Neural cell (in vitro differentiated cells): Measurements from ENCODE around the gene KCNA2.

Experiments used
- EP300 ChIP-seq: fragments of 450-650 bp; conservative IDR thresholded peaks from 2 replicates; pipeline ENCODE4 v1.6.1; 2014; ENCODE audit warnings: antibody characterized with exemption, mild to moderate bottlenecking, moderate library complexity; ENCODE audit not compliant: poor library complexity, severe bottlenecking
- EZH2 ChIP-seq: fragments of 200-600, 300-800 bp; shearing (Covaris generic), sonication (generic); IDR thresholded peaks from 2 replicates; pipeline ENCODE4 v1.6.1; 2014; ENCODE audit warnings: antibody characterized with exemption, low read length, borderline replicate concordance, mild to moderate bottlenecking; ENCODE audit not compliant: insufficient read depth, poor library complexity, severe bottlenecking
- MXI1 ChIP-seq: fragments of 450-650 bp; conservative IDR thresholded peaks from 2 replicates; pipeline ENCODE4 v1.6.1; 2014; ENCODE audit warnings: antibody characterized with exemption, mild to moderate bottlenecking; ENCODE audit not compliant: poor library complexity, severe bottlenecking
- POLR2AphosphoS5 ChIP-seq: IDR thresholded peaks from 2 replicates; pipeline ENCODE4 v1.6.1; 2012
- TAF1 ChIP-seq: IDR thresholded peaks from 2 replicates; pipeline ENCODE4 v1.6.1; 2012; ENCODE audit warnings: low read depth
- TF ChIP-seq, protein P1 (sequence below): fragments of 450-650 bp; IDR thresholded peaks from 2 replicates; pipeline ENCODE4 v1.5.1; 2014; ENCODE audit warnings: antibody characterized with exemption, mild to moderate bottlenecking, moderate library complexity; ENCODE audit not compliant: poor library complexity, severe bottlenecking
- TF ChIP-seq, protein P2 (sequence below): IDR thresholded peaks from 2 replicates; pipeline ENCODE4 v1.6.1; 2012; ENCODE audit warnings: borderline replicate concordance

DNA sequence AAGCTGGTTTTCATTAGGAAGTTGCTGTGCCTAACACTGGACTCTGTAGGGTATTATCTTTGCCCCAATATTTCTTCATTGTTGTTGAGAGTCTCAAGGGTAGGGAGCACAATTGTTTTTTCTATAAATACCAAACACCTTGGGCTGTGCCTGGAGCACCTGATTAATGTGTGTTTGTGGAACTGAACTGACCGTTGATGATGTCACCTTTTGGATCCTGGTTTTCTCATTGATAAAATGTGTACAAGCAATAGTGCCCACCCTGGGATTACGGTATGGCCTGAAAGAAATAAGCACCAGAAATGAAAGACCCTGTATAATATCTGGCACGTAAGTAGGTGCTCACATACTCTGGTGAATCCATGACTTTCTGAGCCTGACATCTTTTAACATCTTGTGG is 39.3 kb downstream of the KCNA2 start:
- no peak for TF ChIP-seq EZH2
- TF ChIP-seq, protein P1, sequence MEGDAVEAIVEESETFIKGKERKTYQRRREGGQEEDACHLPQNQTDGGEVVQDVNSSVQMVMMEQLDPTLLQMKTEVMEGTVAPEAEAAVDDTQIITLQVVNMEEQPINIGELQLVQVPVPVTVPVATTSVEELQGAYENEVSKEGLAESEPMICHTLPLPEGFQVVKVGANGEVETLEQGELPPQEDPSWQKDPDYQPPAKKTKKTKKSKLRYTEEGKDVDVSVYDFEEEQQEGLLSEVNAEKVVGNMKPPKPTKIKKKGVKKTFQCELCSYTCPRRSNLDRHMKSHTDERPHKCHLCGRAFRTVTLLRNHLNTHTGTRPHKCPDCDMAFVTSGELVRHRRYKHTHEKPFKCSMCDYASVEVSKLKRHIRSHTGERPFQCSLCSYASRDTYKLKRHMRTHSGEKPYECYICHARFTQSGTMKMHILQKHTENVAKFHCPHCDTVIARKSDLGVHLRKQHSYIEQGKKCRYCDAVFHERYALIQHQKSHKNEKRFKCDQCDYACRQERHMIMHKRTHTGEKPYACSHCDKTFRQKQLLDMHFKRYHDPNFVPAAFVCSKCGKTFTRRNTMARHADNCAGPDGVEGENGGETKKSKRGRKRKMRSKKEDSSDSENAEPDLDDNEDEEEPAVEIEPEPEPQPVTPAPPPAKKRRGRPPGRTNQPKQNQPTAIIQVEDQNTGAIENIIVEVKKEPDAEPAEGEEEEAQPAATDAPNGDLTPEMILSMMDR, result no peak
- no peak for TF ChIP-seq EP300
- no peak for TF ChIP-seq TAF1
- TF ChIP-seq POLR2AphosphoS5, result no peak
- TF ChIP-seq, protein P2, sequence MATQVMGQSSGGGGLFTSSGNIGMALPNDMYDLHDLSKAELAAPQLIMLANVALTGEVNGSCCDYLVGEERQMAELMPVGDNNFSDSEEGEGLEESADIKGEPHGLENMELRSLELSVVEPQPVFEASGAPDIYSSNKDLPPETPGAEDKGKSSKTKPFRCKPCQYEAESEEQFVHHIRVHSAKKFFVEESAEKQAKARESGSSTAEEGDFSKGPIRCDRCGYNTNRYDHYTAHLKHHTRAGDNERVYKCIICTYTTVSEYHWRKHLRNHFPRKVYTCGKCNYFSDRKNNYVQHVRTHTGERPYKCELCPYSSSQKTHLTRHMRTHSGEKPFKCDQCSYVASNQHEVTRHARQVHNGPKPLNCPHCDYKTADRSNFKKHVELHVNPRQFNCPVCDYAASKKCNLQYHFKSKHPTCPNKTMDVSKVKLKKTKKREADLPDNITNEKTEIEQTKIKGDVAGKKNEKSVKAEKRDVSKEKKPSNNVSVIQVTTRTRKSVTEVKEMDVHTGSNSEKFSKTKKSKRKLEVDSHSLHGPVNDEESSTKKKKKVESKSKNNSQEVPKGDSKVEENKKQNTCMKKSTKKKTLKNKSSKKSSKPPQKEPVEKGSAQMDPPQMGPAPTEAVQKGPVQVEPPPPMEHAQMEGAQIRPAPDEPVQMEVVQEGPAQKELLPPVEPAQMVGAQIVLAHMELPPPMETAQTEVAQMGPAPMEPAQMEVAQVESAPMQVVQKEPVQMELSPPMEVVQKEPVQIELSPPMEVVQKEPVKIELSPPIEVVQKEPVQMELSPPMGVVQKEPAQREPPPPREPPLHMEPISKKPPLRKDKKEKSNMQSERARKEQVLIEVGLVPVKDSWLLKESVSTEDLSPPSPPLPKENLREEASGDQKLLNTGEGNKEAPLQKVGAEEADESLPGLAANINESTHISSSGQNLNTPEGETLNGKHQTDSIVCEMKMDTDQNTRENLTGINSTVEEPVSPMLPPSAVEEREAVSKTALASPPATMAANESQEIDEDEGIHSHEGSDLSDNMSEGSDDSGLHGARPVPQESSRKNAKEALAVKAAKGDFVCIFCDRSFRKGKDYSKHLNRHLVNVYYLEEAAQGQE, result no peak
- TF ChIP-seq MXI1, result no peak
